Heart left ventricle (tissue), 13 donors: Measurements from ENCODE around the gene ARHGAP10.

Experiments used
- CTCF ChIP-seq, 12 donors: fragments of 200-600 bp; sonication (generic) in 4 of 12; IDR thresholded peaks; one replicate each; pipeline versions ENCODE4 v1.5.0 to v1.8.0; 2018 to 2022; ENCODE audit warnings: antibody characterized with exemption in 12 of 12, mild to moderate bottlenecking in 5 of 12
- POLR2A ChIP-seq, 2 donors: fragments of 450-650 bp; IDR thresholded peaks; one replicate each; pipeline ENCODE4 v1.6.1; 2017; ENCODE audit warnings: antibody characterized with exemption in 2 of 2, mild to moderate bottlenecking in 2 of 2, moderate library complexity in 2 of 2
- donor health status: ischemic (EF 13 %, LVEDD 7.1; RV severe dilation, severe dysfunction).
- donor health status: DM: no; HTN: yes; CAD: no.
- donor health status: DM: no; HTN: no; CAD: no.
- donor health status: ischemic (EF 25% LVEDD 6.9; RV normal size, moderate dysfunction).
- donor health status: ischemic (EF 25% LVEDD 5.7; RV mildly dilated, moderate dysfunction).
- donor health status: ischemic (EF 35%, LVEDD 5.7; RV mildly dilated, moderate dysfunction).
- donor health status: nonischemic (EF 11% LVEDD 7.7; RV severe dilation, severe dysfunction).
- donor health status: DM: yes; HTN: yes; CAD: no.
- donor health status: PGD.
- donor health status: ischemic (EF 29% LVEDD 5.4; RV normal size, mild dysfunction).
- donor health status: nonischemic (EF 23%, LVEDD 6.1; RV moderate dilation, normal function).

GRCh38 chr4:147981305-147981704 lies 249.4 kb downstream of the ARHGAP10 start:
- TF ChIP-seq CTCF (IDR thresholded peaks at IDR 0.05) (no peak), POLR2A (IDR thresholded peaks at IDR 0.05) (no peak)
